Omental fat pad (tissue), 4 donors: ENCODE measurements around the gene ODC1. TPM values are rescaled to one million over a fixed set of nuclear protein-coding genes. Genes with fewer than 3 reads are reported as not detected.

ENCODE experiments used
- ATAC-seq: fragments of 150-250 bp; one replicate; pipeline ENCODE4 v1.9.1; 2016; ENCODE audit warnings: mild to moderate bottlenecking, moderate library complexity; ENCODE audit not compliant: low FRiP score
- DNase-seq: peaks from one replicate; pipeline ENCODE4 v3.0.0-alpha.2; 2019; ENCODE audit warnings: low spot score
- CTCF ChIP-seq, 3 donors: fragments of 450-650 bp; IDR thresholded peaks; one replicate each; pipeline ENCODE4 v1.5.1; 2016 to 2017; ENCODE audit warnings: antibody characterized with exemption in 3 of 3, mild to moderate bottlenecking in 3 of 3, moderate library complexity in 2 of 3
- total RNA-seq, 4 donors: library from RNA; depleted of rRNA; stranded (reverse); fragments of >200 nt; gene quantifications; one replicate each; pipeline ENCODE4 v1.1.0, GENCODE V29; 2016

The ODC1 gene
- 100 to 1,000 TPM in 2 of 4 donors, 10 to 100 TPM in 2; 46.8 to 264 (median 114) TPM for total RNA-seq

- ATAC-seq (peak; percentile 93), DNase-seq (peak; percentile 96)
- TF ChIP-seq CTCF (IDR thresholded peaks at IDR 0.05), result no peak
Observed at GRCh38 chr2:10447895-10448575, at the start of gene ODC1. Gene ODC1, minus strand, starts transcription at chr2:10448327. Its CDS starts 3,295 bp downstream, at chr2:10445032.

DNA sequence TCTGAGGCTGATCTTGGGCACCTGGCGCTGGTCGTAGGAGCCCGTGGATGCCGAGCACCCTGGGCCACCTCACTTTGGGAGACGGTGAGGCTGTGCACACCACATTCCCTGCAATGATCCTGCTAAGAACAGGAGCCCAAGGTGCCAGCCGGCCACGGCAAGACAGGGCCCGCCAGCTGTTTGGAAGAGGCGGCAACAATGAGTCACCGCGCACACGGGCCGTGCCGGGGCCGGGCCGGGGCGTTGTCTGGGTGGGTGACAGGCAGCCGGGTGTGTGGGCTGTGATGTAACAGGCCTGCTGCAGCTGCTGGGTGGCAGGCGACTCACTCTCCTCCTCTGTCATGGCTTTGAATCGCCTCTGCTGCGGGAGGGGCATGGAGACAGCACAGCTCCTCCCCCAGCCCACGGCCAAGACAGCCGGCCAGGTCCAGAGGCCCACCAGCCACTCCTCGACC lies 49.7 kb upstream of the ODC1 start:
- TF ChIP-seq CTCF (IDR thresholded peaks at IDR 0.05), result no peak
- no peak for DNase-seq
- no peak for ATAC-seq

- no peak for DNase-seq
- no peak for TF ChIP-seq CTCF (IDR thresholded peaks at IDR 0.05)
Observed at GRCh38 chr2:10495988-10496313, 47.8 kb upstream of the ODC1 start.

DNA sequence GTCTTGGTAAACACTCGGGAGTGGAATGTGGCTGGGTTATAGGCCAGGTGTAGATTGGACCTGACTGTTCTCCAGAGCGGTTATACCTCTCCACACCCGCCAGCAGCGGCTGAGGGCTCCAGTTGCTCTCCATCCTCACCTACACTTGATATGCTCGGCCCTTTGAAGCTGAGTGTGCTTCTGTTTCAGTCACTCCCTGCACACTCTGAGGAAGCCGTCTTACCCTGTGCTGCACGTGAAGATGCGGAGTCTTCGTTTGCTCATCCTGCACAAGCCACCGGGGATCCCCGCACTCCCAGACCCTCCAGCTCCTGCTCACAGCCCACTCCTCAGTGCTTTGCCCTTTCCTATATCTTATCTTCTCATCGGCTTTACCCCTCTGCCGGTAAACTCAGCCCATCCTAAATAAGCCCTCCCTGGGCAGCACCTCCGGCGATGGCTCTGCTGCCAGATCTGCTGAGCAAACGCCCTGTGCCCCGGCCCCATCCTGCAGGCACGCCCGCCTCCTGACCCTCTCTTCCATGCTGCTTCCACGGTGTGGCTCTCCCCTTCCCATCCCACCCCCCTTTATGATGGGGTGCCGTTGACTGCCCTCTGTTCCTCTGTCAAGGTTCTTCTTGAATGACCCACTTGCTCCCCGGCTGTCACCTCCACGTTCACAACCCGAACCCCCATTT lies 47.3 kb upstream of the ODC1 start:
- DNase-seq (no peak), ATAC-seq (no peak)
- TF ChIP-seq CTCF (IDR thresholded peaks at IDR 0.05), result no peak

More at GRCh38 chr2:10495988-10496313, 47.8 kb upstream of the ODC1 start:
- ATAC-seq, result no peak

DNA sequence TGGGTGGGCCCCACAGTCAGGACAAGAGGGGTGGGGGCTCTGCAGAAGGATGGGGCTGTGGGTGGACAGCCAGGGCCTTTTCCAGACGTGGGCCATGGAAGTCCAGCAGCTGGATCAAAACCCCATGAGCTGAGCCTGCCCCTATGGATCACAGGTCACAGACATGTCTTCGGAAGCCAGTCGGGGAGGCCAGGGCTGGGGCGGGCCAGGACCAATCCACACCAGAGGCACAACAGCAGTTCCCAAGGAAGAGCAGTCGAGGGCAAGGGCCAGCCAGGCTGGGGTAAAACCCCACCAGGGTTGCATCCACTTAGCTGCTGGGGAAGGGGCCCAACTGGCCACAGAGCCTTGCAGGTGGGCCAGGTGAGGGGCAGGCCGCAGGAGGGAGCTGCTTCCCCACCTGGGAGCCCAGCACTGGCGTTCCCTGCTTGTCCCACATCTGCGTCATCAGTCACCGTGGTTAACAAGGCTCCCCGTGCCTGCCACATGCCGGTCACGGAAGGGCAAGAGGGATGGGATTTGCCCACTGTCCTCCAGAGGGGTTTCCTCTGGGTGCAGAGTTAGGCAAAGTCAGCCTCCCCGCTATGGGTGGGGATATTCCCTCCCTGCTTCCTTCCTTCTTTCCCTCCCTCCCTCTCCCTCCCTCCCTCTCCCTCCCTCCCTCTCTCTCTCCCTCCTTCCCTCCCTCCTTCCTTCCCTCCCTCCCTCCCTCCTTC lies 46.4 kb upstream of the ODC1 start:
- no peak for ATAC-seq
- DNase-seq, result no peak
- TF ChIP-seq CTCF (IDR thresholded peaks at IDR 0.05), result no peak

- ATAC-seq (no peak), DNase-seq (no peak)
- no peak for TF ChIP-seq CTCF (IDR thresholded peaks at IDR 0.05)
Observed at GRCh38 chr2:10493634-10494281, 45.6 kb upstream of the ODC1 start.
